Left ventricle myocardium superior (tissue), 1 donor: ENCODE measurements around the gene UPK1A. TPM values are rescaled to one million over a fixed set of nuclear protein-coding genes. Genes with fewer than 3 reads are reported as not detected.
"Not testable (repeated sequence)": the region's sequence is repeated elsewhere in the genome, so short reads cannot be mapped to it uniquely, and the experiment has no call there.

ENCODE experiments used
- ATAC-seq: fragments of 200-7000 bp; cut with Tn5 transposase; one replicate; pipeline ENCODE4 v1.9.1; 2020; ENCODE audit warnings: mild to moderate bottlenecking, moderate library complexity
- DNase-seq: peaks from one replicate; pipeline ENCODE4 v3.0.0-alpha.2; 2020
- intact Hi-C: fragments of 100-400 bp; cut with micrococcal nuclease; formaldehyde crosslinking; loops from one replicate; pipeline ENCODE4 v1.11.0; 2022
- total RNA-seq: library from RNA; stranded (reverse); fragmentation: NEBNext Ultra II Directional; extraction: Animal tissue kit (Norgen Biotek cat#: 25700); gene quantifications from one replicate; pipeline ENCODE4 v1.2.1, GENCODE V29; 2021
- donor health status: DM: no; HTN: yes; CAD: no; lungs with severe emphysema.

UPK1A gene
- total RNA-seq, 1 donor from 2014 or later = not detected

DNA sequence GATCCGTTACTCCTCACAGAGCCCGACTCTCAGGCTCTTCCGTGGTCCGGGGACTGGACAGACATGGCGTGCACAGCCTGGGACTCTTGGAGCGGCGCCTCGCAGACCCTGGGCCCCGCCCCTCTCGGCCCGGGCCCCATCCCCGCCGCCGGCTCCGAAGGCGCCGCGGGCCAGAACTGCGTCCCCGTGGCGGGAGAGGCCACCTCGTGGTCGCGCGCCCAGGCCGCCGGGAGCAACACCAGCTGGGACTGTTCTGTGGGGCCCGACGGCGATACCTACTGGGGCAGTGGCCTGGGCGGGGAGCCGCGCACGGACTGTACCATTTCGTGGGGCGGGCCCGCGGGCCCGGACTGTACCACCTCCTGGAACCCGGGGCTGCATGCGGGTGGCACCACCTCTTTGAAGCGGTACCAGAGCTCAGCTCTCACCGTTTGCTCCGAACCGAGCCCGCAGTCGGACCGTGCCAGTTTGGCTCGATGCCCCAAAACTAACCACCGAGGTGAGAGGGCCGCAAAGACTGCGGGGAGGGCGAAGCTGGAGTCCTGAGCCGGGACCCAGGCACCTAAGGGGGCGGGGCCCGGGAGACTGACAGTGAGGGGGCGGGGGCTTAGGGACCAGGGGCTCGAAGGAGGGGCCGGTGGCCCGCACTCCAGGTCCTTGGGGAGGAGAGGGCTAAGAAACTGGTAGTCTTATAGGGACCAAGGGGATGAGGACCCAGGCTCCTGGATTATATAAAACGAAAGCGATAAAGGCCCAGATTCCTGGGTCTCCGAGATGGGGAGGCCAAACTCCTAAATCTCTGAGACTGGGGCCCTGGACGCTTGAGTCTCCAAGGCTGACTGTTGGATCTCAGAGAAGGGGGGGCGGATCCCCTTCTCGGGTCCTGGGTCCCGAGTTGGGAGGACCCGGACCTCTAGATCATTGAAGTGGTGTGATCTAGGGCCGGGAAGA is 22.8 kb upstream of the UPK1A start:
- peak; percentile 67 for ATAC-seq
- intact Hi-C loops = no loop called here
- peak; percentile 88 for DNase-seq

DNA sequence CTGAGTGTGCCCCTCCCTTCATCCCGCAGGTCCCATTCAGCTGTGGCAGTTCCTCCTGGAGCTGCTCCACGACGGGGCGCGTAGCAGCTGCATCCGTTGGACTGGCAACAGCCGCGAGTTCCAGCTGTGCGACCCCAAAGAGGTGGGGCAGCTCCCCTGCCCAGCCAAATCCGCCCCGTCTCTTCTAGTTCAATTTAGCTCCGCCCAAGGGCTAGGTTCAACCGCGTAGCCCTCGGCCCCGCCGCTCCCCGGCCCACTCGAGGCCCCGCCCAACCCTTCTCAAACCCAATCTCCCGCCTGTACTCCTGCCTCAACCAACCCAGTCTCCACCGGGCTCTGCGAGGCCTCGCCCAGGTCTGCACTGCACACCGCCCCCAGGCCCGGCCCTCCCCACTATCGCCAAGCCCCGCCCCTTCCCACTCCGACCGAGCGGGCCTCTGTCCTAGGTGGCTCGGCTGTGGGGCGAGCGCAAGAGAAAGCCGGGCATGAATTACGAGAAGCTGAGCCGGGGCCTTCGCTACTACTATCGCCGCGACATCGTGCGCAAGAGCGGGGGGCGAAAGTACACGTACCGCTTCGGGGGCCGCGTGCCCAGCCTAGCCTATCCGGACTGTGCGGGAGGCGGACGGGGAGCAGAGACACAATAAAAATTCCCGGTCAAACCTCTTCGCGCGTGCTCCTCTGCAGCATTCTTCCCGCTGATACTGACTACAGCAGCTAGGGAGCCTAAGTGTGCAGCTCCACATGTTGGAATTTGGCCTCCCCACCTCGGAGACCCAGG is 21.9 kb upstream of the UPK1A start:
- ATAC-seq (peak; percentile 88), DNase-seq (peak; percentile 97)
- intact Hi-C loops = no loop called here

DNA sequence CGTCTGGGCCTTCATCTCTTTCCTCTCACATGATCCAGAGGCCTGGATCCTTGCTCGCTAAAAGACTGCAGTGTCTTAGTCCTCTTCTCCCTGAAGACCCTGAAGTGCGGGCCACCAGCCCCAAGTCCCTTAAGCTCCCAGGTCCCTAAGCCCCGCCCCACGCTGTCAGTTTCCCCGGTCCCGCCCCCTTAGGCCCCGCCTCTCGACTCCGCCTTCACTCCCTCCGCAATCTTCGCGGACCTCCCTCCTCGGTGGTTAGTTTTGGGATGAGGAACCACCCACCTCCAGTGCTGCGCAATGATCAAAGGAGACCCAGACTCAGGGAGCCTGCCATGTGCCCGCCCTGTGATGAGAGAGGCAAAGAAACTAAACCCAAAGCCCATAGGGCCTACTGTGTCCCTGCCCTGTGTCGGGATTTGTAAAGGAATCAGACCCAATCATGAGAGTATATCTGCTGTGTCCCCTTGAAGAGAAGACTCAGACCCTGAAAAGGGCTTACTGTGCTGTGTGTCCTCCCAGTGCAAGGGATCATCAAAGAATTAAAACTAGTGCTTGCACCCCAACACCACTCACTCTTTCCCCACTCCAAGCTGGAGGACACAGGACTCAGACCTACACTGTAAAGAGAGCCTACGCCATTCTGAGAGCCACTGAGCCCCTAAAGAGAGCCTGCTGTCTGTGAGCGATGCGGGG is 21.2 kb upstream of the UPK1A start:
- DNase-seq (peak; percentile 92), ATAC-seq (peak; percentile 54)
- intact Hi-C loops = no loop called here

DNA sequence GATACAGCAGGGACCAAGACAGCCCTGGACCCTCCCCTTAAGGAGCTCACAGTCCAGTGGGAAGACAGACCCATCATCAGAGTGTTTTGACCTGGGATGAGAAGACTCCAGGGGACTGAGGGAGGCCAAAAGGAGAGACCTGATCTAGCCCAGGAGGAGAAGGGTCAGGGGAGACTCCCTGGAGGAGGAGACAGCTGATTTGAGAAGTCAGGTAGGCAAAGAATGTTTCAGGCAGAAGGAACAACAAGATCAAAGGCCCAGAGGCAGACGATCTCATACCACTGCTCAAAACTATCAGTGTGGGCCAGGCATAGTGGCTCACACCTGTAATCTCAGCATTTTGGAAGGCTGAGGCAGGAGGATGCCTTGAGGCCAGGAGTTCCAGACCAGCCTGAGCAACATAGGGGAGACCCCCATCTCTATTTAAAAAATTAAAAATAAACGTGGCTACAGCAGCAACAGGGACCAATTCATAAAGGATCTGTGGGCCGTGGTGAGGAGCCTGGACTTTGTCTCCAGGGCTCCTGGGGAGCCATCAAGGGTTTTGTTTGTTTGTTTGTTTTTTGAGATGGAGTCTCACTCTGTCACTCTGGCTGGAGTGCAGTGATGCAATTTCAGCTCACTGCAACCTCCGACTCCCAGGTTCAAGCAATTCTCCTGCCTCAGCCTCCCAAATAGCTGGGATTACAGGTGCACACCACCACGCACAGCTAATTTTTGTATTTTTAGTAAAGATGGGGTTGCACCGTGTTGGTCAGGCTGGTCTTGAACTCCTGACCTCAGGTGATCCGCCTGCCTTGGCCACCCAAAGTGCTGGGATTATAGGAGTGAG is 20.4 kb upstream of the UPK1A start:
- ATAC-seq (no peak), DNase-seq (no peak)
- intact Hi-C loops = no loop called here

DNA sequence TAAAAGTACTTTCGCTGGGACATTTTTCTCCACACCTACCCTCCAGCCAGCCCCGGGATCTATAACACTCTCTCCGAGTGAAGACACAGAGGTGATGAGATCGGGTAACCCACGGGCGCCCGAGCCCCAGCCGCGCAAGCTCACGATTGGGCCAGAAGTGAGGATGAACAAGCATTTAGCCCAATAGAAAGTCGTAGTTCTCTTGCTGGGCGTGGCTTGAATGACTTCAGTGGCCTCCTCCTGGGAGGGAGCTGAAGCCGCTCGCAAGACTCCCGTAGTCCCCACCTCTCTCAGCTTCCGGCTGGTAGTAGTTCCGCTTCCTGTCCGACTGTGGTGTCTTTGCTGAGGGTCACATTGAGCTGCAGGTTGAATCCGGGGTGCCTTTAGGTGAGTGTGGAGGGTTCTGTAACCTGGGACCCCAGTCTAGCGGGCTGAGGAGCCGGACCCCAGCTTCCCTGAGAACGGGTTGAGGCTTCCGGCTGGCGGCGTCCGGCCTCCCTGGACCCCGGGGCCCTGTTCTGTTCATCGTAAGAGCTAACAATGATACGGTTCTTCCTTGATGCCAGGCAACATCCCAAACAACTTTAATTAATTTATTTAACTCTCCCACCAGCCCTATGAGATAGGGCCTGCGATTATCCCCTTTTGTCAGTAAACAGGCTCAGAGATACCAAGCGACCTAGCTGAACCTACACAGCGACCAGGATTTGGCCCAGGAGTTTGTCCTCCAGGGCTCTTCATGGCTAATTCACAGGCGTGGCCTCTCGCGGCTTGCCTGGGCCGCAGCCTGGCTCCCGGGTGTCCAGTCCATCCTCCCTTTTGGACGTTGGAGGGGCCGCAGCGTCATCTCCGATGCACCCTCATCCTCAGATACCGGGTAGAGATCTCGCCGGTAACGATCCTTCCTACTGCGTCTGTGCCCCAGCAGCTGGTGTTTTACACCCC is 18.0 kb upstream of the UPK1A start, which contains the start of gene COX6B1:
COX6B1 (plus strand) TSS at position 307 of the 945 bp plus-strand sequence. CDS start 2,921 bp downstream, outside the sequence.
- ATAC-seq = peak; percentile 74
- intact Hi-C loops = no loop called here
- peak; percentile 92 for DNase-seq

DNA sequence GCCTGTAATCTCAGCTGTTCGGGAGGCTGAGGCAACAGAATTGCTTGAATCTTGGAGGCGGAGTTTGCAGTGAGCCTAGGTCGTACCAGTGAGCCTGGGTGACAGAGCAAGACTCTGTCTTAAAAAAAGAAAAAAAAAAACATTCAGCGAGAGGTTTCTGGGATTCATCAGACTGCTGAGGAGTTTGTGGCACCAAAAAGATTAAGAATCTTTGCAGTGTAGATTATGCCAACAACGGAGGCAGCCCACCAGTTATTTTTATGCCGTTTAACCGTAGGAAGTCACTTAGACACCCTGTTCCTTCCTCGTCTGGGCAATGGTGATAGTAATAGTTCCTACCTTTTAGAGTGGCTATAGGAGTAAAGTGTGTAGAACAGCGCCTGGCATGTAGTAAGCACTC is 15.7 kb upstream of the UPK1A start:
- no peak for DNase-seq
- intact Hi-C loops = no loop called here
- no peak for ATAC-seq

DNA sequence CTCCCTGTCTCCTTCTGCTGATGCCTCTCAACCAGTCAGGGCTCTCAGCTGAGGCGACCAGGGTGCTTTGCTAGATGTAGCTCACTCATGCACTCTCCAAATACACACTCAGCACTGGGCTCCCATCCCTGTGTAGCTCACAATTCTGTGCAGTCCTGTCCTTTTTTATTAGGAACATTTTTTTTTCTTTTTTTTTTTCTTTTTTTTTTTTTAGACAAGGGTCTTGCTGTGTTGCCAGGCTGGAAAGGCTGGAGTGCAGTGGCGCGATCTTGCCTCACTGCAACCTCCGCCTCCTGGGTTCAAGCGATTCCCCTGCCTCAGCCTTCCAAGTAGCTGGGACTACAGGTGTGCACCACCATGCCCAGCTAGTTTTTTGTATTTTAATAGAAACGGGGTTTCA is 11.5 kb upstream of the UPK1A start:
- DNase-seq, ATAC-seq, intact Hi-C loops: not testable (repeated sequence)

DNA sequence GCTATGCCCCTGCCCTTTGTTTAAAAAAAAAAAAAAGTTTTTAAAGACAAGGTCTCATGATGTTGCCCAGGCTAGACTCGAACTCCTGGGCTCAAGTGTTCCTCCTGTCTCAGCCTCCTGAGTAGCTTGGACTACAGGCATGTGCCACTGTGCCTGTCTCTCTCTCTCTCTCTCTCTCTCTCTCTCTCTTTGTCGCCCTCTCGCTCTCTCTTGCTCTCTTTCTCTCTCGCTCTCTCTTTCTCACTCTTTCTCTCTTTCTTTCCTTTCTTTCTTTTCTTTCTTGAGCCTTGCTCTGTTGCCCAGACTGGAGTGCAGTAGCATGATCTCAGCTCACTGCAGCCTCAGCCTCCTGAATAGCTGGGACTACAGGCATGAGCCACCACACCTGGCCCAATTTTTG is 10.7 kb upstream of the UPK1A start:
- intact Hi-C loops = no loop called here
- no peak for ATAC-seq
- no peak for DNase-seq

DNA sequence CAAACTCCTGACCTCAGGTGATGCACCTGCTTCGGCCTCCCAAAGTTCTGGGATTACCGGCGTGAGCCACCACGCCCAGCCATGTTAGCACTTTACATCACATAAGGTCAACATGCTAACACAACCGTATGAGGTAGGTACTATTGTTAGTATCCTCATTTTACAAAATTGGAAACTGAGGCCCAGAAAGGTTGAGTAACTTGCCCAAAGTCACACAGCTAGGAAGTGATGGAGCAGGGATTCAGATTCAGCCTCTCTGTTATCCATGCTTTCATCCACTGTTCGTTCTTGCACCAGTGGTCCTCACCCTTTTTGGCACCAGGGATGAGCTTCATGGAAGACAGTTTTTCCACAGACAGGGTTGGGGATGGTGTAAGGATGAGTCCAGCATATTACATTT is 9.6 kb upstream of the UPK1A start:
- DNase-seq = no peak
- intact Hi-C loops = no loop called here
- ATAC-seq = no peak

DNA sequence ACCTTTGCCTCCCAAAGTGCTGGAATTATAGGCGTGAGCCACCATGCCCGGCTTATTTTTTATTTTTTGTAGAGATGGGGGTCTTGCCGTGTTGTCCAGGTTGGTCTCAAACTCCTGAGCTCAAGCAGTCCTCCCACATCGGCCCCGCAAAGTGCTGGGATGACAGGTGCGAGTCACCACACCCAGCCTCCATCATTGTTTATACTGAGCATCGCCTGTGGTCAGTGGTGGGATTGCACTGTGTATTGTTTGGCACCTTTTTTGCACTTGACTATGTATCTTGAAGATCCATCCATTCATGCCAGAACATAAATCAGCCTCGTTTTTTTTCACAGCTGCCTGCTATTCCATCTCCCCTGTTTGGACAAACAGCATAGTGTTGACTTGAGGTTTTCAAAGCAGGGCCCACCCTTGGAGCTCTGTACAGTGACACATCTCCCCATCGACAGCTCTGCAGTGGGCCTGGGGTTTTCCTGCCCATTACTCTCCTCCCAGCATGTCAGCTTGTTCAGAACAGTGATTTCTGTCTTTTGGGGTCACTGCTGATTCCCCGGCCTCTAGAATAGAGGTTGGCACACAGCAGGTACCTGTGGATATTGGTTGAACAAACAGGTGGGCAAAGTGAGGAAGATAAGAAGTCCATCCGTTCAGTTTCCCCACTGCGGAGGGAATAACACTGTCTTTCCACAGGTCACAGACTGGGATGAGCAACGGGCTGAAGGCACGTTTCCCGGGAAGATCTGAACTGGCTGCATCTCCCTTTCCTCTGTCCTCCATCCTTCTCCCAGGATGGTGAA is 8.2 kb upstream of the UPK1A start:
- intact Hi-C loops = no loop called here
- ATAC-seq (no peak), DNase-seq (no peak)

DNA sequence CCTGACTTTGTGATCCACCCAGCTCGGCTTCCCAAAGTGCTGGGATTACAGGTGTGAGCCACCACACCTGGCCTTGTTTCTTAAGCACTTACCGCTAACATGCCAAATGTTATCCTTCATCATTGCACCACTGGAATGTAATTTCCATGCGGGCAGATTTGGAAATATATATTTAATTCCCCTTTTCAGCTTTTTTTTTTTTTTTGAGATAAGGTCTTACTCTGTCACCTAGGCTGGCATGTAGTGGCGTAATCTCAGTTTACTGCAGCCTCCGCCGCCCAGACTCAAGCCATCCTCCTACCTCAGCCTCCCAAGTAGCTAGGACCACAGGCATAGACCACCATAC is 4.3 kb upstream of the UPK1A start:
- ATAC-seq = no peak
- intact Hi-C loops = no loop called here
- DNase-seq = no peak

DNA sequence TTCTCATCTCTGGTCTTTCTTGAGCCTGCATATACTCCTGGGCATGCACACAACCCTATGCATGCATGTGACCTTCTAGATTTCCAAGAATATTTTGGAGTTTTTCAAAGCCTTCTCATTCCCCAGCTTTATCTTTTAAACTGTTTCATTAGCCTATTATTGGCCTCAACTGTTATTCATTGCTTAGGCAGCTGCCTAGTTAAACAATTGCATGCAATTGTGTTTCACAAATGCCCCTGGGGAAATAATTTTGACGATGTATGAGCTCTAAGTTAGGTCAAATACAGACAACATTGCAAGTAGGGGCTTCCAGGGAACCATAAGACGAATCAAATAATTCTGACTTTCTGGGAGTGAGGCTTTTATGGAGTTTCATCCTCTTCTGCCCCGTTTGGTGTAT is 2.3 kb upstream of the UPK1A start:
- DNase-seq = no peak
- intact Hi-C loops = no loop called here
- no peak for ATAC-seq

DNA sequence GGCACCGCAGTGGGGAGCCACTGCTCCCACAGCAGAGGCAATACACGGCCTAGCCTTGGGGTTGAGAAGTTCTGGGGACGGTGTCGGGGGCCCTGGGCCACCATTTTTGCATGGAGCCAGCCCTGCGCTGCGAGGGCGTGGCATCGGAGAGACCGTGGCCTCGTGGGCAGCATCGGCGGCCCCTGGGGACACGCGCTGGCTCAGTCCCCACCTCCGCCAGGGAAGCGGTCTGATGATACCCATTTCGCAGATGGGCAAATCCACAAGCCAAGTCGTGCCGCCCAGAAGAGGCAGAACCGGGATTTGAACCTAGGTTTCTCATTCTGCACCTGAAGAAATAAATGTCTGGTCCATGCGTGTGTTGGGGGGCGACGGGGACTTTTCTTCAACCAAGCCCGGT is 1.2 kb upstream of the UPK1A start:
- DNase-seq (no peak), ATAC-seq (no peak)
- intact Hi-C loops = no loop called here

DNA sequence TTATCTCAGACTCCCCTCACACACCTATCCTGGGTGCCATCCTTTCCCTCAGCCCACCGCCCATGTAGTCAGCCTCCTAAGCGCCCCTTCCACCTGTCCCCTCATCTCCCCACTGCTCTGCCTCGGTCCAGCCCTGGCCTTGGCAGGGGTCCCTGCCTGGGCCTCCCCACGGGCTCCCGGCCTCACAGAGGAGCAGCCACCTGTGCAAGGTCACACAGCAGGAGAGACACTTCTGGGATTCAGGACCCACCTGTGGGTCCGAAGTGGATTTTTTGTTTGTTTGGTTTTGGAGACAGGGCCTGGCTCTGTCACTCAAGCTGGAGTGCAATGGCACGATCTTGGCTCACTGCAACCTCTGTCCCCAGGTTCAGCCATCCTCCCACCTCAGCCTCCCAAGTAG is 713 bp upstream of the UPK1A start:
- no peak for ATAC-seq

DNA sequence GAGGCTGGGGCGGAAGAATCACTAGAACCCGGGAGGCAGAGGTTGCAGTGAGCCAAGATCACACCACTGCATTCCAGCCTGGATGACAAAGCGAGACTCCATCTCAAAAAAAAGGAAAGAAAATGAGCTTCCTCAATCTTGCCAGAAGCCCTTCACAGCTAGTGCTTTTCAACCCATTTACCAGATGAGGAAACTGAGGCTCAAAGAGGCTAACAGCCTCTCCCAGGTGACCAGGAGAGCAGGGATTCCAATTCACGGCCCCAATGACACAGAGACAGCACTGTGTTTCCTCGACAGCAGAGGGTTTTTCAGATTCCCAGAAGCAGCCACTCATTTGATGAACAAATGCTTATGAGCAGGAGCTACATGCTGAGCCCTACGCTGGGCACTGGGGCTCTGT is 3.2 kb downstream of the UPK1A start:
- intact Hi-C loops = no loop called here
- ATAC-seq = no peak
- DNase-seq = no peak

More for the DNA sequence above, 713 bp upstream of the UPK1A start:
- intact Hi-C loops = no loop called here
- DNase-seq = no peak

DNA sequence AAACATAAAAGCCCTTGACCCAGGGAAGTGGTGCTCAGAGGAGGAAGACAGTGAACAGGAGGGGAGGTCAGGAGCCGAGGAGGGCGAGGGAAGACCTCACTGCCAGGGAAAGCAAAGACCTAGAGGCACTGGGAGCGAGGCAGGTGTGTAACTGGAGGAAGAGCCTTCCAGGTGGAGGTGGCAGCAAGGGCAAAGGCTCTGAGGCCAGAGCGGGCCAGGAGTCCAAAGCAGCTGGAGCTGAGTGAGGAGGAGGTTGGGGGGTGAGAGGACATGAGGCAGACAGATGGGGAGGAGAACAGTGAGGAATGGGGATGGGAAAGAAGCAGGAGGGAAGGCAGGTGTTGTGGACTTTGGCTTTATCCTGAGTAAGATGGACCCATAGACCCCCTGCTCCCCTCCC is 3.7 kb downstream of the UPK1A start:
- intact Hi-C loops = no loop called here
- DNase-seq (no peak), ATAC-seq (no peak)

DNA sequence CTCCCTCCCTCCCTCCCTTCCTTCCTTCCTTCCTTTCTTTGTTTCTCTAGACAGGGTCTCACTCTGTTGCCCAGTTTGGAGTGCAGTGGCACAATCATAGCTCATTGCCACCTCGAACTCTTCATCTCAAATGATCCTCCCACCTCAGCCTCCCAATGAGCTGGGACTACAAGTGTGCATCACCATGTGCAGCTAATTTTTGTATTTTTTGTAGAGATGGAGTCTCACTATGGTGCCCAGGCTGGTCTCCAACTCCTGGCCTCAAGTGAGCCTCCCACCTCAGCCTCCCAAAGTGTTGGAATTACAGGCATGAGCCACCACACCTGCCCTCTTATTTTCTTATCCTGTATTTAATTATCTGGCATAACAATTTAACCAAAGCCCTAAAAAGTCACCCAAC is 4.4 kb downstream of the UPK1A start:
- no peak for ATAC-seq
- DNase-seq = no peak
- intact Hi-C loops = no loop called here
